Activated CD8-positive, alpha-beta memory T cell treated with anti-CD3 and anti-CD28 coated beads, Interleukin-2, amount 50 U/mL, for 1 hour (primary cell): Measurements from ENCODE around the gene CENPT.
"Not testable (repeated sequence)": the region's sequence is repeated elsewhere in the genome, so short reads cannot be mapped to it uniquely, and the experiment has no call there.

Experiments
- DNase-seq: peaks from one replicate; pipeline ENCODE4 v3.0.0-alpha.2; 2020; ENCODE audit errors: extremely low read depth

Gene CENPT

GRCh38 chr16:67873435-67874370 lies 26.2 kb upstream of the CENPT start:
- DNase-seq = no peak

GRCh38 chr16:67872631-67873434 lies 25.3 kb upstream of the CENPT start, which contains the start of gene EDC4:
EDC4 (plus strand) TSS chr16:67873052; CDS start chr16:67873262, 210 bp downstream.
- DNase-seq = peak; percentile 56

GRCh38 chr16:67872131-67872630 lies 24.7 kb upstream of the CENPT start:
- no peak for DNase-seq

GRCh38 chr16:67871256-67871655 lies 23.8 kb upstream of the CENPT start:
- no peak for DNase-seq

- DNase-seq = no peak
Observed at GRCh38 chr16:67869653-67870052, 22.2 kb upstream of the CENPT start.

GRCh38 chr16:67868290-67868689 lies 20.8 kb upstream of the CENPT start:
- no peak for DNase-seq

GRCh38 chr16:67865318-67865717 lies 17.8 kb upstream of the CENPT start:
- no peak for DNase-seq

- no peak for DNase-seq
Observed at GRCh38 chr16:67864594-67864993, 17.1 kb upstream of the CENPT start.

GRCh38 chr16:67864044-67864443 lies 16.6 kb upstream of the CENPT start:
- not testable (repeated sequence) for DNase-seq

- no peak for DNase-seq
Observed at GRCh38 chr16:67862623-67863583, 15.4 kb upstream of the CENPT start.

GRCh38 chr16:67861877-67862276 lies 14.4 kb upstream of the CENPT start:
- DNase-seq = no peak

GRCh38 chr16:67860589-67861398 lies 13.3 kb upstream of the CENPT start:
- DNase-seq = no peak

GRCh38 chr16:67858500-67858899 lies 11.0 kb upstream of the CENPT start:
- no peak for DNase-seq

- DNase-seq = no peak
Observed at GRCh38 chr16:67857547-67858233, 10.2 kb upstream of the CENPT start.

GRCh38 chr16:67856927-67857546 lies 9.5 kb upstream of the CENPT start:
- DNase-seq = no peak

- no peak for DNase-seq
Observed at GRCh38 chr16:67855789-67856188, 8.3 kb upstream of the CENPT start.

- no peak for DNase-seq
Observed at GRCh38 chr16:67853670-67854069, 6.2 kb upstream of the CENPT start.

GRCh38 chr16:67848118-67848517 lies 625 bp upstream of the CENPT start:
- no peak for DNase-seq

- peak; percentile 86 for DNase-seq
Observed at GRCh38 chr16:67846320-67847063, 1.0 kb downstream of the CENPT start, which contains the start of gene NUTF2. NUTF2 (plus strand) TSS chr16:67846933; CDS start chr16:67865131, 18,198 bp downstream.
